ENCODE data around the gene PUM1. TPM values are rescaled to one million over a fixed set of nuclear protein-coding genes. Genes with fewer than 3 reads are reported as not detected.

PUM1 gene
- total and polyA plus RNA-seq, 2 of the 4 experiments (the other 2 are of a cell fraction), result 75.4 to 137 TPM

- Histone ChIP-seq H4K91ac (ENCODE audit: insufficient read depth, low read depth, low read length) (no peak overlapping the region), H3K27ac (ENCODE audit: insufficient read depth, low read length) (no peak overlapping the region), H4K5ac (ENCODE audit: low read depth, low read length) (no peak overlapping the region), H4K8ac (ENCODE audit: low read depth in 2 of 2, low read length in 2 of 2) (no peak overlapping the region), H2BK120ac (ENCODE audit: low read depth, low read length) (no peak overlapping the region), H3K9ac (ENCODE audit: low read depth, low read length) (no peak overlapping the region), H3K23ac (ENCODE audit: low read depth, low read length) (no peak overlapping the region), H3K27me3 (ENCODE audit: control insufficient read depth, insufficient read depth, low read length) (no peaks in the 10 kb centered on the region), H3K79me1 (ENCODE audit: low read depth in 1 of 2, low read length in 2 of 2) (peaks cover 41 to 69% of the 10 kb centered on the region in 2 experiments), H3K9me3 (ENCODE audit: control insufficient read depth, insufficient read depth, low read length) (no peaks in the 10 kb centered on the region), H2BK5ac (ENCODE audit: low read depth, low read length, poor library complexity, severe bottlenecking) (peak overlapping the region; percentile 3), H3K18ac (ENCODE audit: low read depth, low read length) (no peak overlapping the region), H3K9me1 (ENCODE audit: insufficient read depth, low read length) (peaks cover 17% of the 10 kb centered on the region), H3K4me1 (ENCODE audit: control insufficient read depth, insufficient read depth, low read length) (peaks cover 9% of the 10 kb centered on the region), H3K14ac (replicated peaks; ENCODE audit: low read depth, low read length) (no peak overlapping the region), H2BK20ac (ENCODE audit: low read depth, low read length) (no peak overlapping the region), H2AK5ac (ENCODE audit: low read depth, low read length) (no peak overlapping the region), H3K36me3 (ENCODE audit: control insufficient read depth, insufficient read depth, low read length) (peaks cover 29% of the 10 kb centered on the region), H2AK9ac (replicated peaks; ENCODE audit: low read depth, low read length, poor library complexity) (no peak overlapping the region), H3K4ac (ENCODE audit: low read depth, low read length) (no peak overlapping the region), H2BK15ac (ENCODE audit: low read depth, low read length) (no peak overlapping the region), H3K4me2 (ENCODE audit: low read depth, low read length) (no peak overlapping the region), H4K20me1 (ENCODE audit: insufficient read depth, low read length) (peaks cover 18% of the 10 kb centered on the region; the same call in 1 of the 2 replicates), H3K4me3 (ENCODE audit: insufficient read depth, low read depth, low read length) (no peak overlapping the region), H2AFZ (replicated peaks; ENCODE audit: low read length, poor library complexity) (no peak overlapping the region), H3K56ac (ENCODE audit: extremely low read depth, insufficient read depth, low read length) (no peak overlapping the region)
- no TSS peak for BruUV-seq (replicated peaks)
- ChIA-PET POLR2A (ENCODE audit: unreplicated experiment) (no interaction called here), CTCF (no interaction called here)
- no peak for ATAC-seq (ENCODE audit: low read depth)
- intact Hi-C loops (cut with micrococcal nuclease), result no loop called here
- TF ChIP-seq CEBPB (IDR thresholded peaks at IDR 0.05; ENCODE audit: low read depth, low read length) (peak; percentile 86), BHLHE40 (IDR thresholded peaks at IDR 0.05; ENCODE audit: low read depth, low read length) (no peak)
- 82% methylated on average over 2 of the region's 6 CpGs; no CpG with 5 or more reads in 1 of the 2 experiments for WGBS, 2 experiments (ENCODE audit: extremely low coverage in 2 of 2, insufficient read length in 1 of 2)
- in situ Hi-C loops (cut with MboI; ENCODE audit: low sequenced_read_pairs), result no loop called here
- no peak for DNase-seq
- dilution Hi-C loops (cut with HindIII; ENCODE audit: low sequenced_read_pairs, unreplicated experiment), result no loop called here
Measured at GRCh38 chr1:30962609-30963508, 102.7 kb downstream of the PUM1 start.

Measured in IMR-90 (cell line).